GM21447 (cell line): ENCODE results near the gene BPIFB6.

Source experiments
- ATAC-seq: cut with Tn5 transposase; IDR thresholded peaks from one replicate; pipeline ENCODE4 v1.9.1; 2021; ENCODE audit not compliant: unreplicated experiment

BPIFB6 gene

GRCh38 chr20:33082546-33082945 is 51.1 kb downstream of the BPIFB6 start:
- ATAC-seq, result no peak

GRCh38 chr20:33083544-33084340 is 52.3 kb downstream of the BPIFB6 start:
- no peak for ATAC-seq

- ATAC-seq, result no peak
Measured at GRCh38 chr20:33084722-33085121, 53.3 kb downstream of the BPIFB6 start.

- no peak for ATAC-seq
Measured at GRCh38 chr20:33086052-33086722, 54.7 kb downstream of the BPIFB6 start.

GRCh38 chr20:33091147-33091546 is 59.7 kb downstream of the BPIFB6 start:
- ATAC-seq, result no peak

- ATAC-seq, result no peak
Measured at GRCh38 chr20:33091693-33092092, 60.2 kb downstream of the BPIFB6 start.

GRCh38 chr20:33092361-33092760 is 60.9 kb downstream of the BPIFB6 start:
- no peak for ATAC-seq

- ATAC-seq, result no peak
Measured at GRCh38 chr20:33093074-33093473, 61.6 kb downstream of the BPIFB6 start.

- no peak for ATAC-seq
Measured at GRCh38 chr20:33093582-33093981, 62.1 kb downstream of the BPIFB6 start.
